HG03159 (cell line): ENCODE data around the gene MAX.
A peak's percentile ranks its signal among the peaks of the same experiment; 100 is the strongest.
"Not testable (repeated sequence)": the region's sequence is repeated elsewhere in the genome, so short reads cannot be mapped to it uniquely, and the experiment has no call there.

Source experiments
- ATAC-seq: cut with Tn5 transposase; IDR thresholded peaks from one replicate; pipeline ENCODE4 v1.9.1; 2021; ENCODE audit warnings: mild to moderate bottlenecking, moderate library complexity; ENCODE audit not compliant: unreplicated experiment

MAX gene

GRCh38 chr14:65106316-65106715 is 4.0 kb upstream of the MAX start:
- no peak for ATAC-seq

GRCh38 chr14:65104791-65105190 is 2.5 kb upstream of the MAX start:
- no peak for ATAC-seq

DNA sequence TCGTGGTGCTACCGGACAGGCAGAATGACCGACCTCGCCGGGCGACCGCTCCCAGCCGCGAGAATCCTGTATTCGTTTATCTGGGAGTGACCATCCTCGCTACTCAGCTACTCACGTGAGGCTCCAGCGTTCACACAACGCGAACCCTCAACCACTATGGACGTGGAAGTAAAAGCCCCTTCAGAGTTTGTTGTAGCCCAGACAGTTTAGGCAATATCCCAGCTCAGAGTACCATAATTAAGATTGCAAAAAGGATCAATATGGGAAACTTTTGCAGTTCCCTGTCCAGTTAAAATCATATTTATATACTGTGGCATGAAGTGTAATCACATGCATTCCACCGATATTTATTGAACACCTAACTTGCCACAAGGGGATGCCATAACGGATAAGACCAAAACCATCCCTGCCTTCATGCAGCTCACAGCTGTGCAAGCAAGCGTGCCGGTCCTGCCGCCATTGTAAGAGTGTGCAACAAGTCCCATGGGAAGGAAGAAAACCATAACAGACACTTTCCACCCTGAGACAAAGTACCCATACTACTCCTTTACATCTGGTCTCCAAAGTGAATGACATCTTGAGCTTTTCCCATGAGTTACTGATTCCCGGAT is 938 bp upstream of the MAX start:
- no peak for ATAC-seq

DNA sequence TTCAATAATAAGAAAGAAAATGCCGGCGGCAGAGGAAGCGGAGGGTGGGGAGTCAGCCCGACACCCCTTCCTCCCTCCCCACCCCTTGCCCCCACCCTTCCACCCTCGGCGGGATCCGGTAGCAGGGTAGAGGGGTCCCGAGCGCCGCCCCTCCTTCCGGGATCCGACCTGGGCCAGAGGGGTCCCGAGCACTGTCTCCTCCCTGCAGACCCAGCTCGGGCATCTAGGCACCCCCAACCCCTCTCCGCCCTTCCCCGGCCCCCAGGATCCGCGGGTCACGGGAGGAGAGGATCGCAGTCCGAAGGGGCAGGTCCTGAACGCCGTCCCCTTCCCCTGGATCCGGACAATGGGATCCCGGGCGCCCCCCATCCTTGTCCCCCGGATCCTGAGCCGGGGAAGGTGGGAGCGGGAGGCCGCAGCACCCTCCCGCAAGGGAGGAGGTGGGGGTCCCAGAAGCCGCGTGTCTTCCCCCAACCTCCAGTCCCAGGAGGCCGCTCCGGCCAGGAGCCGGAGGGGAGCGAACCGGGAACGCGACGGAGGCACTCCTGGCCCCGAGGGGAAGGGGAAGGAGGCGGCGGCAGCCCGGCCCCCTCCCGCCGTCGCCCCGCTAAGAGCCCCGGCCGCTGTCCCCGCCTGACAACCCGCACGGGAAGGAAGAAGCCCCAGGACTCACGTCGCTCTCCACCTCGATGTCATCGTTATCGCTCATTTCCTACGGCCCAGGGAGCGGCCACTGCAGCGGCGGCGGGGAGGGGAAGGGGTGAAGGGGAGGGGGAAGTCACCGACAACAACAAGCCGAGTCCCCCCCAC is 481 bp downstream of the MAX start:
- peak; percentile 31 for ATAC-seq

DNA sequence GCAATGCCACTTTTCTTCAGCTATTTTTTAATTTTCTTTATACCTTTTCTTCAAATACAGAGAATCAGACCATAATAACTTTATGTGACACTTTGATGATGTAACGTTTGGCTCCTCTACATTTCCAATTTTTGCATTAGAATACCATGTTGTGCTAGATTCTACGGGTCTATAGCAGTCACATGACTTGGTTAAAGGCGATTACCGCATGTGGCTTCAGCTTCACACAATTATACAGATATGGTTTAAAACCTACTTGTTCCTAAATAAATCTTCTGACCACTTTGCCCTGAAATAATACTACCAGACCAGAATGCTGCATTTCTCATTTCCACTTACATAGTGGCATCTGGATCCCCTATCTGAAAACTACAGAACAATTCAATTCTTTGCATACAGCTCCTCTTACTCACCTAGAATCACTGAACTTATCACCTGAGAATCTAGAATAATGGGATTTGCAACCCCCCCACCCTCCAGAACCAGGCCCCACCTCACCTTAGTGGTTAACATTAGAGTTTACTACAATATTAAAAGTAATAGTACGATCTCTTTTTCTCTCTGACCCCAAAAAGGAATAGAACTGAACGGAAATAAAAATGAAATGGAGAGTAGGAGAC is 1.3 kb downstream of the MAX start:
- no peak for ATAC-seq

GRCh38 chr14:65098586-65098985 is 3.7 kb downstream of the MAX start:
- no peak for ATAC-seq

DNA sequence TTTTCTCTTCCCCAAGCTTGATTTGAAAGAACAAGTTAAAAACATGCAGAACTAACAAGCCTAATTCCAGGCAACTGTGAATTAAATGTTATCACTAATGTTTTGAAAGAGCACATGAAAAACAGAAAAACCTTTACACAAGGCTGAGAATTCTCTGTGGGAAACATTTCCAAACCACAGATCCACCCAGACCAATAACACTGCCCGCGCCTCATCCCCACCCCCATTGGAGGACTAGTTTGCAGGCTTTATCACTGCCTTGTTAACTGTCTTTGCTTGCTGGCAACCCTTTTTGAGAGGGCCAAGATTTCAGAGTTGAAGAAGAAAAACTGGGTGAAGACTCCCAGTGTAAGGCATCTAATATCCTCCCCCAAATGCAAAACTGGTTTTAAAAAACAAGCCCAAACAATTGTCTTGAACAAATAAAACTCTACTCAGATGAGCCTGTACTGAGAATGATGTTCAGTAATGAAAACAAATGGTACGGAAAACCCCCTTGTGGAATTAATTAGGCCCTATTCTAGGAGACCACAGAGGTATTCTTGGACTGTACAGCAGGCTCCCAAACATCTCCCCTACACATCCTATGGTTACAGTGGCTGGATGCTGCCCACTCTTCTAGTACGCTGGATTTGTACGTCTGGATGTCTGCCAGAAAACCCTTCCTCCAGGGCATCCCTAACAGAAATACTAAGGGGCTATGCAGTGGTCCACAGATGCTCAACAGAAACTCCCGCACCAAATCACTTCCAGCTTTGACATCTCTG is 5.8 kb downstream of the MAX start:
- ATAC-seq: no peak

DNA sequence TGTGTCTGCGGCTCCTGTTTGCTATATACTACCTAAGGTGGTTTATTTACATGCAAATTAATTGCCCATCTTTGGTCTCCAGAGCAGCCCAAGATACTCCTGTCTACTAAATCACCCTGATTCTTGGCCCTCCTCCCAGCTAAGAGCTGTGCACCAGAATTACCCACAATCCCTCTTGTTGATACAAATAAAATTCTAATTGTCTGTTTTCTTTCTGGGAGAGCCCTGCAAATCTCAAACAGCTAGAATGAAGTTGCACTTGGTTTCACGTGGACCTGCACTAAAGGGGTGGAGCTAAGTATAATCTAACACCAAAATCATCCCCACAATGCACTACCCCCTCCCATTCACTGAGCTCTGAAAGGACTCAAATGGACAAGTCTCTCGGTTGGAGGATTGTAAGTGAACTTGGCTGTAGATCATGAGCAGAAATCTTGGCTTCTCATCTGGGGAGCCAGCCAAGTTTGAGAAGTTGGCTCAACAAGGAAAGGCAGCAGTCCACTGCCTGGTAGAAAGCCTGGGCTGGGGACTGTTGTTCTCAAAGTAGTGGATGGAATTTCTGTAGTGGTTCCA is 6.6 kb downstream of the MAX start:
- no peak for ATAC-seq

DNA sequence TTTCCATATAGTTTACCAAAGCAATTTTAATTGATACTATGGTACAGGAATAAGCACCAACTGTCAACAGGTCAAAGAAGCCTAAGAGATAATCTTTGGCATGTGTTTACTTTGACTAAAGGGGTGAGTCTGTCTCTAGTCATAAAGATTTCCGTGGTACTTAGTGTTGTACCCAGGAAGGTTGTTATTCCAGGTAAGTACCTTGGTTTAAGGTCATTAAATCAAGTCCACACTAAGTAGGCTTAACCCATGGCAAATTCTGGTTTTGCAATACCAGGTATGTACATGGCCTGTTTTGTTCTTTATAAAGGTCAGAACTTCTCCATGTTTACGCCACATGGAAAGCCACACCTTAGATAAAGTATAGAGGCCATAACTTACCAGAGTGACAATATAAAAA is 10.0 kb downstream of the MAX start:
- ATAC-seq: no peak

- ATAC-seq: not testable (repeated sequence)
These were observed 14.5 kb downstream of the MAX start for GRCh38 chr14:65087835-65088234.

- ATAC-seq: not testable (repeated sequence)
These were observed 15.6 kb downstream of the MAX start for GRCh38 chr14:65086686-65087085.

- no peak for ATAC-seq
These were observed 17.5 kb downstream of the MAX start for GRCh38 chr14:65084554-65085505.

- no peak for ATAC-seq
These were observed 19.4 kb downstream of the MAX start for GRCh38 chr14:65082930-65083329.

DNA sequence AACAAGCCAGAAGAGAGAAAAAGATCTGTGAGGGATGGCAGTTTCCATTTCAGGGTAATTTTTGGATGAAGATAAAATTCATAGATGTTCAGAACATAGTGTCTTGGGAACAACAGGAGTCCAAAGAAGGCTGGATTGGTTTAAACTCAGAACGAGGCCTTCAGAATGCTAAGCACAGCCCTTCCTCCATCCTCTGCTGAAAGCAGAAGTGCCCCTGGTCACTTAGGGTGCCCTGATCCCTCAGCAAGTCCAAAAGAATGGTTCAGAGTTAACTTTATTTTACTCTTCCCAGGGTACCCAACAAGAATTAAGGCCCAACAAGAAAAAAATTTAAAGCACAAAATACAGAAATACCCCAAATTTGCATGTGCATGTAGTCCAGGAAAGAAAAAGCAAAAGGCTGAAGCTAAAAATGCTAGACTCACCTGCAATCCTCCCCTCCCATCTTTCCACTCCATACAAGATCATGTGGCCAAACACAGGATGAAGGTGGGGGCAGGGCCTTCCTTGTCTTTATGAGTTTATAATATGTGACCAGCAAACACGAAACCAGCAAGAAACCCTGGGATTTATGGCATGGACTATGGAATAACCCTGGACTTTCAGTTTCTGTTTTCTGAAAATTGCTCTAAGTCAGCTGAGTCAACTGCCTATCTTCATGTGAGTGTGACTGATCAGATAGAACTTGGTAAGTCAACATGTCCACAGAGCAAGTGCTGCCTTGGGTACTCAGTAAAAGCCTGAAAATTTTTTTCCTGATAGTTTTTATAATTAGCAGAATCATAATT is 21.2 kb downstream of the MAX start:
- no peak for ATAC-seq

DNA sequence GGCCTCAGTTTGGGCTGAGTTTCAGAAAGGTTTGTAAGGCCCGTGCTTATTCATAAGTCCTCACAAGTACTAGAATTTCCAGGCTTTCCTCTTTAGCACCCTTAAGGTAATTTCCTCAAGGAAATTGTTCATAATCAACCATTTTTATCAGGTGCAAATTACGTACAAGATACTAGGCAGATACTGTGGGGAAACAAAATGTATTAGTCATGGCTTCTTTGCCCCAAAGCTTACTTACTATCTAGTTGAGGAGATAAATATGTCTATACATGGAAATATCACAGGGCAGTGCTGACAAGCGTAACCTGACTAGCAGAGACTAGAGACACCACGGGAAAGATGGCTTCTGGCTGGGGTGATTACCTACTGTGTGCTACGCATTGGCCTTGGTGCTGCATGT is 22.5 kb downstream of the MAX start:
- no peak for ATAC-seq

GRCh38 chr14:65079201-65079600 is 23.1 kb downstream of the MAX start:
- ATAC-seq: no peak

GRCh38 chr14:65077318-65077717 is 25.0 kb downstream of the MAX start:
- ATAC-seq: no peak

GRCh38 chr14:65075628-65076325 is 26.5 kb downstream of the MAX start:
- ATAC-seq: no peak
